Esophagus muscularis mucosa (tissue), 4 donors: Measurements from ENCODE around the gene DCLRE1B.

Source experiments
- EP300 ChIP-seq: sonication (generic); formaldehyde crosslinking; IDR thresholded peaks from one replicate; pipeline ENCODE4 v1.6.1; 2017; ENCODE audit warnings: antibody characterized with exemption
- POLR2A ChIP-seq: fragments of 450-650 bp; IDR thresholded peaks from one replicate; pipeline ENCODE4 v1.6.1; 2017; ENCODE audit warnings: antibody characterized with exemption, moderate library complexity, mild to moderate bottlenecking, low read depth
- TF ChIP-seq, protein P1 (sequence below), 3 experiments: fragments of 200-600 bp in 2 of 3; fragments of 450-650 bp in 1 of 3; sonication (generic) in 2 of 3; IDR thresholded peaks; one replicate each; pipeline ENCODE4 v1.5.1; 2017 to 2019; ENCODE audit warnings: antibody characterized with exemption in 3 of 3, mild to moderate bottlenecking in 2 of 3, moderate library complexity in 1 of 3

DNA sequence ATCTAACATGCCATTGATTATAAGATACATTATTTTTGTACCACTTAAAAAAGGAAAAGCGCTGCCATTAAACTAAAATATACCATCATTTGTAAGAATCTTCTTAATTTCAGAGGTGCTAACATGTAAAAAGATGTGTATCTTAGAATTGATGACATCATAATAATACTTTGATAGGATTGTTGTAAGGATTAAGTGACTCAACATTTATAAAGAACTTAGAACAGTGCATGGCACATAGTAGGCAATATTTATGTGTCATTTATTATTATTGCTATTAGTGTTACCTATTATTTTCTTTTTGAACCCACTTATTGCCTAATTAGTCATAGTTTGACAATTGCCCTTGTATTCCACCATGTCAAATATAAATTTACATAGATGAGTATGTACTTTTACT, 45.8 kb downstream of the DCLRE1B start:
- TF ChIP-seq, protein P1, sequence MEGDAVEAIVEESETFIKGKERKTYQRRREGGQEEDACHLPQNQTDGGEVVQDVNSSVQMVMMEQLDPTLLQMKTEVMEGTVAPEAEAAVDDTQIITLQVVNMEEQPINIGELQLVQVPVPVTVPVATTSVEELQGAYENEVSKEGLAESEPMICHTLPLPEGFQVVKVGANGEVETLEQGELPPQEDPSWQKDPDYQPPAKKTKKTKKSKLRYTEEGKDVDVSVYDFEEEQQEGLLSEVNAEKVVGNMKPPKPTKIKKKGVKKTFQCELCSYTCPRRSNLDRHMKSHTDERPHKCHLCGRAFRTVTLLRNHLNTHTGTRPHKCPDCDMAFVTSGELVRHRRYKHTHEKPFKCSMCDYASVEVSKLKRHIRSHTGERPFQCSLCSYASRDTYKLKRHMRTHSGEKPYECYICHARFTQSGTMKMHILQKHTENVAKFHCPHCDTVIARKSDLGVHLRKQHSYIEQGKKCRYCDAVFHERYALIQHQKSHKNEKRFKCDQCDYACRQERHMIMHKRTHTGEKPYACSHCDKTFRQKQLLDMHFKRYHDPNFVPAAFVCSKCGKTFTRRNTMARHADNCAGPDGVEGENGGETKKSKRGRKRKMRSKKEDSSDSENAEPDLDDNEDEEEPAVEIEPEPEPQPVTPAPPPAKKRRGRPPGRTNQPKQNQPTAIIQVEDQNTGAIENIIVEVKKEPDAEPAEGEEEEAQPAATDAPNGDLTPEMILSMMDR (IDR thresholded peaks at IDR 0.05) = no peak
- TF ChIP-seq POLR2A = no peak
- no peak for TF ChIP-seq EP300
